D721Med (cell line): ENCODE data around the gene PEAR1.

Experiments
- DNase-seq: peaks from one replicate; pipeline ENCODE4 v3.0.0; 2011; ENCODE audit warnings: low spot score; ENCODE audit not compliant: insufficient read length
- FAIRE-seq: peaks from 2 replicates; lab custom pipeline; 2011; peaks lifted over from hg19 to GRCh38; lab: Jason Lieb, UNC
- TF ChIP-seq, protein P1 (sequence below): IDR thresholded peaks from 2 replicates; pipeline ENCODE4 v1.5.1; 2012; ENCODE audit warnings: mild to moderate bottlenecking, control low read depth; ENCODE audit not compliant: insufficient read depth; ENCODE audit errors: missing control alignments

Gene PEAR1

DNA sequence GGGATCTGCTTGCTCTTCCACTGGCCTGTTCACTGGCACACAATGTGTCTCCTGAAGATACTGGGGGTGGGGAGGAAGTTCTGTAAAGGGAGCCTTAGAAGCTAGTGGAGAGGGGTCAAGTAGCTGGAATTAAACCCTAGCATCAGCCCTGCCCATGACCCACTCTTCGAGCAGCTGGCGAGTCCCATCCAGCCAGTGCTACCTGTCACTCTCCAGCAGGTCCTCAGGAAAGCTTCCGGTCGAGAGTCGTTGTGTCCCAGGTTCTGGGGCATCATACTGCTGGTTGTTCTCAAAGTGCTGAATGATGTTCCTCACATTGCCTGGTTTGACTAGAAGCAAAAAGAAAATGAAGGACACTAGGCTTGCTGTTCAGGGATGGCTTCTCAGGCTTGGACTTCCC is 57.9 kb downstream of the PEAR1 start:
- DNase-seq = no peak
- no peak for FAIRE-seq
- TF ChIP-seq, protein P1, sequence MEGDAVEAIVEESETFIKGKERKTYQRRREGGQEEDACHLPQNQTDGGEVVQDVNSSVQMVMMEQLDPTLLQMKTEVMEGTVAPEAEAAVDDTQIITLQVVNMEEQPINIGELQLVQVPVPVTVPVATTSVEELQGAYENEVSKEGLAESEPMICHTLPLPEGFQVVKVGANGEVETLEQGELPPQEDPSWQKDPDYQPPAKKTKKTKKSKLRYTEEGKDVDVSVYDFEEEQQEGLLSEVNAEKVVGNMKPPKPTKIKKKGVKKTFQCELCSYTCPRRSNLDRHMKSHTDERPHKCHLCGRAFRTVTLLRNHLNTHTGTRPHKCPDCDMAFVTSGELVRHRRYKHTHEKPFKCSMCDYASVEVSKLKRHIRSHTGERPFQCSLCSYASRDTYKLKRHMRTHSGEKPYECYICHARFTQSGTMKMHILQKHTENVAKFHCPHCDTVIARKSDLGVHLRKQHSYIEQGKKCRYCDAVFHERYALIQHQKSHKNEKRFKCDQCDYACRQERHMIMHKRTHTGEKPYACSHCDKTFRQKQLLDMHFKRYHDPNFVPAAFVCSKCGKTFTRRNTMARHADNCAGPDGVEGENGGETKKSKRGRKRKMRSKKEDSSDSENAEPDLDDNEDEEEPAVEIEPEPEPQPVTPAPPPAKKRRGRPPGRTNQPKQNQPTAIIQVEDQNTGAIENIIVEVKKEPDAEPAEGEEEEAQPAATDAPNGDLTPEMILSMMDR = no peak

DNA sequence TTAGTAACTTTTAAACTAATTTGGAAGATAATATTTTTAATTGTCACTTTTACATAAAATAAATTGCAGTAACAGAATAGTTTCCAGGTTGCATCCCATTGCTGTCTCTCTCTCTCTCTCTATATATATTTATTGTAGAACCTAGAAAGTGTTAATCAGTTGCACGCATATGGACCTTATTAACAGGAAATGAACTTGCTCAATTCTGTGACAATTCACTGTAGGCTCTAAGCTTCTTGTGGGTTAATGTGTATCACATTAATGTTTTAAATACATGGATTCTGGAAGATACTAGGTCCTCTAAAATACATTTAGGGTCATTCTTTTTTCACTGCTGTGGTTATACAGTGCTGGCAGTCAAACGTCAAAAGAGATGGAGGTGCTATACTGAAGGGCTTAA is 60.1 kb downstream of the PEAR1 start:
- no peak for FAIRE-seq
- no peak for DNase-seq
- TF ChIP-seq, protein P1 = no peak

GRCh38 chr1:156956333-156956732 is 62.8 kb downstream of the PEAR1 start:
- no peak for DNase-seq
- no peak for FAIRE-seq
- TF ChIP-seq, protein P1 = no peak

- FAIRE-seq (no peak), DNase-seq (no peak)
- TF ChIP-seq, protein P1 = no peak
Measured at GRCh38 chr1:156957634-156958033, 64.1 kb downstream of the PEAR1 start.

- FAIRE-seq = no peak
- DNase-seq = no peak
- TF ChIP-seq, protein P1 = no peak
Measured at GRCh38 chr1:156958247-156958714, 64.8 kb downstream of the PEAR1 start.

- TF ChIP-seq, protein P1 = no peak
- no peak for DNase-seq
- FAIRE-seq = no peak
Measured at GRCh38 chr1:156959414-156959813, 65.9 kb downstream of the PEAR1 start.

DNA sequence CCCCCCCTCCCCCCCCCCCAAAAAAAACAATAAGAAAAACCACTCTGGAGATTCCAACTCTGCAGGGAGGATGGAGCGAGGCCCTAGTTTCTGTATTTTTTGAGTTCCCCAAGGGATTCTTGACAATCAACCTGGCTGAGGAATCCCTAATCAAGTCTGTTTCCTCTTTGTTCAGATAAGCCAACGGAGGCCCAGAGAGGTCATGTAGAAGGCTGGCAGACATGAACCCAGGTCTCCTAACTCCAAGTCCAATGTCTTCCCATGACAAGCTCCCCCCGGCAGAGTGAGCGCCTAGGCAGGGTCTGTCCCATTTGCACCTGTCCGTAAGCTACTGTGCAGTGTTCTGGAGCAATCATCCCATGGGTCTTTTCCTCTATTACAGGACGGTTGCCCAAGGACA is 66.4 kb downstream of the PEAR1 start:
- TF ChIP-seq, protein P1 = no peak
- FAIRE-seq (no peak), DNase-seq (no peak)
